ENCODE measurements around the gene ARHGEF10L. TPM values are rescaled to one million over a fixed set of nuclear protein-coding genes. Genes with fewer than 3 reads are reported as not detected.

ARHGEF10L gene
- polyA plus RNA-seq, 1 donor = 23.2 TPM

GRCh38 chr1:17658837-17659236 is 119.3 kb downstream of the ARHGEF10L start:
- no peak for DNase-seq (ENCODE audit: low read depth)

GRCh38 chr1:17661546-17662157 is 122.2 kb downstream of the ARHGEF10L start:
- DNase-seq (ENCODE audit: low read depth) = no peak

GRCh38 chr1:17662296-17662695 is 122.8 kb downstream of the ARHGEF10L start:
- no peak for DNase-seq (ENCODE audit: low read depth)

GRCh38 chr1:17662786-17663185 is 123.3 kb downstream of the ARHGEF10L start:
- no peak for DNase-seq (ENCODE audit: low read depth)

- DNase-seq (ENCODE audit: low read depth) = no peak
Measured at GRCh38 chr1:17663646-17664045, 124.1 kb downstream of the ARHGEF10L start.

- no peak for DNase-seq (ENCODE audit: low read depth)
Measured at GRCh38 chr1:17664322-17664721, 124.8 kb downstream of the ARHGEF10L start.

- DNase-seq (ENCODE audit: low read depth) = no peak
Measured at GRCh38 chr1:17665054-17665453, 125.6 kb downstream of the ARHGEF10L start.

GRCh38 chr1:17665950-17666720 is 126.6 kb downstream of the ARHGEF10L start:
- no peak for DNase-seq (ENCODE audit: low read depth)

- no peak for DNase-seq (ENCODE audit: low read depth)
Measured at GRCh38 chr1:17667641-17668040, 128.1 kb downstream of the ARHGEF10L start.

- DNase-seq (ENCODE audit: low read depth) = no peak
Measured at GRCh38 chr1:17668195-17668594, 128.7 kb downstream of the ARHGEF10L start.

- DNase-seq (ENCODE audit: low read depth) = no peak
Measured at GRCh38 chr1:17668624-17669175, 129.2 kb downstream of the ARHGEF10L start.

- no peak for DNase-seq (ENCODE audit: low read depth)
Measured at GRCh38 chr1:17669305-17669704, 129.8 kb downstream of the ARHGEF10L start.

- no peak for DNase-seq (ENCODE audit: low read depth)
Measured at GRCh38 chr1:17669866-17670451, 130.5 kb downstream of the ARHGEF10L start.

- DNase-seq (ENCODE audit: low read depth) = no peak
Measured at GRCh38 chr1:17670587-17671313, 131.3 kb downstream of the ARHGEF10L start.

GRCh38 chr1:17671314-17671705 is 131.8 kb downstream of the ARHGEF10L start:
- DNase-seq (ENCODE audit: low read depth) = no peak

- DNase-seq (ENCODE audit: low read depth) = no peak
Measured at GRCh38 chr1:17671741-17672140, 132.2 kb downstream of the ARHGEF10L start.

- no peak for DNase-seq (ENCODE audit: low read depth)
Measured at GRCh38 chr1:17672226-17672625, 132.7 kb downstream of the ARHGEF10L start.

GRCh38 chr1:17673329-17674072 is 134.0 kb downstream of the ARHGEF10L start:
- no peak for DNase-seq (ENCODE audit: low read depth)

- DNase-seq (ENCODE audit: low read depth) = no peak
Measured at GRCh38 chr1:17674726-17675500, 135.4 kb downstream of the ARHGEF10L start.

- no peak for DNase-seq (ENCODE audit: low read depth)
Measured at GRCh38 chr1:17675744-17676143, 136.2 kb downstream of the ARHGEF10L start.
